ENCODE results near the gene FNBP1. TPM values are rescaled to one million over a fixed set of nuclear protein-coding genes. Genes with fewer than 3 reads are reported as not detected.

Gene FNBP1
- total RNA-seq, 6 experiments from 2014 or later = 11.7 to 27.1 (median 15.9) TPM

- Histone ChIP-seq H3K4me1 (peaks cover 0 to 6% (median 3%) of the 10 kb centered on the region in 4 donors), H3K36me3 (no peaks in the 10 kb centered on the region), H3K27ac (no peak overlapping the region), H3K4me3 (no peak overlapping the region), H3K9me3 (no peaks in the 10 kb centered on the region), H3K27me3 (no peaks in the 10 kb centered on the region)
- no peak for TF ChIP-seq CTCF (IDR thresholded peaks at IDR 0.05)
- TF ChIP-seq POLR2A (IDR thresholded peaks at IDR 0.05) = no peak
- intact Hi-C loops (cut with DNase I) = no loop called here
- DNase-seq = no peak
- no peak for ATAC-seq
- WGBS (ENCODE audit: insufficient coverage, low coverage, low lambda C conversion rate, missing lambda C conversion rate) = 68% methylated on average over 3 of the region's 3 CpGs
Observed at GRCh38 chr9:130058887-130059286, 15.9 kb upstream of the FNBP1 start.

GRCh38 chr9:130058154-130058553 lies 15.2 kb upstream of the FNBP1 start:
- WGBS (ENCODE audit: insufficient coverage, low coverage, low lambda C conversion rate, missing lambda C conversion rate) = 88% methylated on average over 7 of the region's 7 CpGs
- intact Hi-C loops (cut with DNase I) = no loop called here
- Histone ChIP-seq H3K9me3 (no peaks in the 10 kb centered on the region), H3K4me1 (peaks cover 0 to 6% (median 3%) of the 10 kb centered on the region in 4 donors), H3K4me3 (no peak overlapping the region), H3K27ac (no peak overlapping the region), H3K27me3 (no peaks in the 10 kb centered on the region), H3K36me3 (no peaks in the 10 kb centered on the region)
- TF ChIP-seq POLR2A (IDR thresholded peaks at IDR 0.05) (no peak), CTCF (IDR thresholded peaks at IDR 0.05) (no peak)
- DNase-seq (no peak), ATAC-seq (no peak)

- intact Hi-C loops (cut with DNase I) = no loop called here
- TF ChIP-seq POLR2A (IDR thresholded peaks at IDR 0.05) (no peak), CTCF (IDR thresholded peaks at IDR 0.05) (no peak)
- ATAC-seq = no peak
Observed at GRCh38 chr9:130054820-130055219, 11.8 kb upstream of the FNBP1 start.

GRCh38 chr9:130054325-130054786 lies 11.4 kb upstream of the FNBP1 start:
- Histone ChIP-seq H3K36me3 (no peaks in the 10 kb centered on the region), H3K4me3 (peak overlapping the region; percentile 89 to 97 (median 94)), H3K4me1 (peaks cover 0 to 17% (median 6%) of the 10 kb centered on the region in 4 donors), H3K27ac (peak overlapping the region; percentile 64 to 76 (median 67)), H3K9me3 (no peaks in the 10 kb centered on the region), H3K27me3 (no peaks in the 10 kb centered on the region)
- TF ChIP-seq POLR2A (IDR thresholded peaks at IDR 0.05) (no peak), CTCF (IDR thresholded peaks at IDR 0.05) (no peak)
- DNase-seq (no peak), ATAC-seq (peak in 2 of 4 donors; percentile 9 to 21)
- 0% methylated on average over 14 of the region's 14 CpGs for WGBS (ENCODE audit: insufficient coverage, low coverage, low lambda C conversion rate, missing lambda C conversion rate)
- intact Hi-C loops (cut with DNase I) = no loop called here

More at GRCh38 chr9:130054820-130055219, 11.8 kb upstream of the FNBP1 start:
- no peak for DNase-seq
- Histone ChIP-seq H3K27ac (no peak overlapping the region), H3K4me1 (peaks cover 0 to 17% (median 6%) of the 10 kb centered on the region in 4 donors), H3K4me3 (peak overlapping the region; percentile 89 to 97 (median 94)), H3K27me3 (no peaks in the 10 kb centered on the region), H3K36me3 (no peaks in the 10 kb centered on the region), H3K9me3 (no peaks in the 10 kb centered on the region)
- WGBS (ENCODE audit: insufficient coverage, low coverage, low lambda C conversion rate, missing lambda C conversion rate) = 55% methylated on average over 8 of the region's 8 CpGs
